H1 (cell line): ENCODE data around the gene GOLGA7B. TPM values are rescaled to one million over a fixed set of nuclear protein-coding genes. Genes with fewer than 3 reads are reported as not detected.

Source experiments
- CTCF ChIA-PET: fragments of 300-600 bp; sonication (Branson Sonifier 250); formaldehyde crosslinking; loops from one replicate; lab custom pipeline; 2021; ENCODE audit not compliant: partially characterized antibody; lab: Charles Lee
- POLR2A ChIA-PET: fragments of 300-600 bp; sonication (Branson Sonifier 250); formaldehyde crosslinking; loops from one replicate; lab custom pipeline; 2021; ENCODE audit warnings: inconsistent platforms; ENCODE audit not compliant: partially characterized antibody; lab: Charles Lee
- DNase-seq, 2 experiments: peaks; one replicate each; pipeline versions ENCODE4 v3.0.0 to v3.0.0-alpha.2; 2010 to 2022; ENCODE audit warnings: low spot score in 2 of 2, low read depth in 1 of 2, mixed read lengths in 1 of 2
- FAIRE-seq: peaks from 2 replicates; lab custom pipeline; 2011; peaks lifted over from hg19 to GRCh38; lab: Jason Lieb, UNC
- H2AFZ ChIP-seq: 2 replicates; pipeline ENCODE4 v1.8.1; 2012; ENCODE audit warnings: low read length, inconsistent platforms
- H2AK5ac ChIP-seq: 2 replicates; pipeline ENCODE4 v1.6.1; 2013; ENCODE audit warnings: low read depth, low read length
- H2BK120ac ChIP-seq: replicated peaks from 2 replicates; pipeline ENCODE3; 2013; ENCODE audit warnings: low read depth, low read length, inconsistent platforms
- H2BK12ac ChIP-seq: 2 replicates; pipeline ENCODE4 v1.6.1; 2013; ENCODE audit warnings: low read depth, low read length
- H2BK15ac ChIP-seq: 2 replicates; pipeline ENCODE4 v1.6.1; 2013; ENCODE audit warnings: low read length
- H2BK20ac ChIP-seq: 2 replicates; pipeline ENCODE4 v1.6.1; 2013; ENCODE audit warnings: low read length
- H2BK5ac ChIP-seq: 2 replicates; pipeline ENCODE4 v1.6.1; 2013; ENCODE audit warnings: low read depth, low read length
- H3K14ac ChIP-seq: 2 replicates; pipeline ENCODE4 v1.6.1; 2013; ENCODE audit warnings: inconsistent platforms; ENCODE audit not compliant: insufficient read length
- H3K18ac ChIP-seq: 2 replicates; pipeline ENCODE4 v1.6.1; 2013; ENCODE audit warnings: low read length; ENCODE audit errors: extremely low read depth
- H3K23ac ChIP-seq: 2 replicates; pipeline ENCODE4 v1.6.1; 2013; ENCODE audit warnings: inconsistent platforms; ENCODE audit not compliant: insufficient read length
- H3K23me2 ChIP-seq: 2 replicates; pipeline ENCODE4 v1.6.1; 2013; ENCODE audit warnings: low read depth, low read length
- H3K27ac ChIP-seq: 2 replicates; pipeline ENCODE4 v1.6.1; 2011; ENCODE audit warnings: low read depth, low read length, inconsistent platforms
- H3K27me3 ChIP-seq, 4 experiments: replicated peaks in 1 of 4; 1 replicate in 1 of 4; 2 replicates in 3 of 4; pipeline versions ENCODE4 v1.6.1 to v1.8.1; 2011 to 2013; ENCODE audit warnings: low read length in 3 of 4, mild to moderate bottlenecking in 3 of 4, inconsistent platforms in 2 of 4, mixed read lengths in 2 of 4, moderate library complexity in 1 of 4; ENCODE audit not compliant: control insufficient read depth in 3 of 4, insufficient read depth in 3 of 4; ENCODE audit errors: extremely low read depth in 1 of 4
- H3K36me3 ChIP-seq, 4 experiments: 2 replicates each; pipeline versions ENCODE4 v1.6.1 to v1.8.1; 2011 to 2013; ENCODE audit warnings: mild to moderate bottlenecking in 4 of 4, low read length in 3 of 4, moderate library complexity in 2 of 4, control low read depth in 1 of 4, inconsistent platforms in 1 of 4; ENCODE audit not compliant: insufficient read depth in 4 of 4, control insufficient read depth in 2 of 4
- H3K4ac ChIP-seq: replicated peaks from 2 replicates; pipeline ENCODE3; 2013; ENCODE audit warnings: low read length, low read depth, mixed read lengths, inconsistent platforms; ENCODE audit not compliant: insufficient read length
- H3K4me1 ChIP-seq, 4 experiments: replicated peaks in 1 of 4; 1 replicate in 1 of 4; 2 replicates in 3 of 4; pipeline versions ENCODE4 v1.6.1 to v1.8.1; 2011 to 2013; ENCODE audit warnings: low read length in 3 of 4, inconsistent platforms in 2 of 4, mixed read lengths in 1 of 4; ENCODE audit not compliant: insufficient read depth in 4 of 4, control insufficient read depth in 3 of 4
- H3K4me2 ChIP-seq, 2 experiments: 2 replicates each; pipeline versions ENCODE4 v1.6.1 to v1.8.1; 2011 to 2013; ENCODE audit warnings: low read depth in 2 of 2, low read length in 2 of 2, control low read depth in 1 of 2, inconsistent platforms in 1 of 2, mild to moderate bottlenecking in 1 of 2; ENCODE audit not compliant: insufficient read depth in 1 of 2
- H3K4me3 ChIP-seq, 4 experiments: fragments of 200-600, 300-600 bp in 1 of 4; sonication (generic), shearing (Covaris generic), sonication (Bioruptor Twin) in 1 of 4; 2 replicates each; pipeline versions ENCODE4 v1.5.1 to v1.8.1; 2011 to 2016; ENCODE audit warnings: low read length in 4 of 4, low read depth in 3 of 4, control low read depth in 2 of 4, inconsistent platforms in 2 of 4, mild to moderate bottlenecking in 2 of 4, mixed read lengths in 1 of 4, moderate library complexity in 1 of 4; ENCODE audit not compliant: insufficient read depth in 2 of 4; ENCODE audit errors: extremely low read depth in 1 of 4
- H3K56ac ChIP-seq: replicated peaks from 2 replicates; pipeline ENCODE3; 2013; ENCODE audit warnings: low read depth, mild to moderate bottlenecking, mixed read lengths, low read length, inconsistent platforms; ENCODE audit not compliant: insufficient read length
- H3K79me1 ChIP-seq: 2 replicates; pipeline ENCODE4 v1.6.1; 2013; ENCODE audit warnings: low read depth, low read length, control low read depth
- H3K79me2 ChIP-seq, 2 experiments: 2 replicates each; pipeline versions ENCODE4 v1.6.1 to v1.8.1; 2012 to 2013; ENCODE audit warnings: low read length in 2 of 2, mild to moderate bottlenecking in 2 of 2, inconsistent platforms in 1 of 2; ENCODE audit not compliant: insufficient read depth in 2 of 2, control insufficient read depth in 1 of 2
- H3K9ac ChIP-seq, 4 experiments: replicated peaks in 1 of 4; 1 replicate in 1 of 4; 2 replicates in 3 of 4; pipeline versions ENCODE4 v1.6.1 to v1.8.1; 2011 to 2013; ENCODE audit warnings: low read depth in 3 of 4, low read length in 3 of 4, control low read depth in 2 of 4, mild to moderate bottlenecking in 2 of 4, moderate library complexity in 2 of 4, inconsistent platforms in 1 of 4; ENCODE audit errors: extremely low read depth in 1 of 4
- H3K9me3 ChIP-seq, 2 experiments: 2 replicates each; pipeline versions ENCODE4 v1.6.1 to v1.8.1; 2012 to 2013; ENCODE audit warnings: mild to moderate bottlenecking in 2 of 2, moderate library complexity in 2 of 2, control low read depth in 1 of 2, inconsistent platforms in 1 of 2, low read depth in 1 of 2, low read length in 1 of 2, mixed read lengths in 1 of 2; ENCODE audit not compliant: insufficient read depth in 2 of 2
- H4K20me1 ChIP-seq, 2 experiments: replicated peaks in 1 of 2; 2 replicates each; pipeline versions ENCODE3 to v1.8.1; 2011 to 2013; ENCODE audit warnings: inconsistent platforms in 2 of 2, low read length in 2 of 2, mild to moderate bottlenecking in 1 of 2; ENCODE audit not compliant: insufficient read depth in 2 of 2, control insufficient read depth in 1 of 2
- H4K5ac ChIP-seq: 2 replicates; pipeline ENCODE4 v1.6.1; 2013; ENCODE audit warnings: low read length, low read depth, mixed read lengths, inconsistent platforms; ENCODE audit not compliant: insufficient read length
- H4K8ac ChIP-seq: 2 replicates; pipeline ENCODE4 v1.8.0; 2013; ENCODE audit warnings: mild to moderate bottlenecking, moderate library complexity, low read length, inconsistent platforms; ENCODE audit not compliant: insufficient read depth; ENCODE audit errors: extremely low read depth
- H4K91ac ChIP-seq: replicated peaks from 2 replicates; pipeline ENCODE3; 2013; ENCODE audit warnings: low read length, mixed read lengths, inconsistent platforms; ENCODE audit not compliant: insufficient read length
- BRCA1 ChIP-seq: IDR thresholded peaks from 2 replicates; pipeline ENCODE4 v1.6.1; 2012; ENCODE audit warnings: low read depth, low read length, improper control_type of control experiment
- CHD2 ChIP-seq: IDR thresholded peaks from 2 replicates; pipeline ENCODE4 v1.6.1; 2012; ENCODE audit warnings: low read length, improper control_type of control experiment
- EGR1 ChIP-seq: IDR thresholded peaks from 2 replicates; pipeline ENCODE4 v1.6.1; 2011; ENCODE audit warnings: low read depth, low read length, borderline replicate concordance
- HDAC6 ChIP-seq: IDR thresholded peaks from one replicate; pipeline ENCODE4 v1.7.1; 2012; ENCODE audit warnings: low read depth, mild to moderate bottlenecking, inconsistent platforms, low read length, moderate library complexity
- NANOG ChIP-seq: IDR thresholded peaks from 2 replicates; pipeline ENCODE4 v1.6.1; 2011; ENCODE audit warnings: low read length, low read depth, mild to moderate bottlenecking, inconsistent platforms; ENCODE audit not compliant: insufficient read depth, poor library complexity, severe bottlenecking
- PHF8 ChIP-seq: fragments of 200-600 bp; sonication (generic); conservative IDR thresholded peaks from 2 replicates; pipeline ENCODE4 v1.7.1; 2012; ENCODE audit warnings: low read depth, mild to moderate bottlenecking, inconsistent platforms, low read length, moderate library complexity
- SIN3A ChIP-seq, 2 experiments: IDR thresholded peaks in 1 of 2; conservative IDR thresholded peaks in 1 of 2; 2 replicates each; pipeline ENCODE4 v1.6.1; 2011 to 2012; ENCODE audit warnings: low read length in 2 of 2, improper control_type of control experiment in 1 of 2, low read depth in 1 of 2, mild to moderate bottlenecking in 1 of 2
- SIX5 ChIP-seq: IDR thresholded peaks from 2 replicates; pipeline ENCODE4 v1.6.1; 2011; ENCODE audit warnings: mild to moderate bottlenecking, low read depth, low read length
- ZNF274 ChIP-seq: IDR thresholded peaks from 2 replicates; pipeline ENCODE4 v1.7.0; 2012; ENCODE audit warnings: low read length, borderline replicate concordance; ENCODE audit errors: extremely low read depth
- WGBS, 2 experiments: shearing (Covaris generic) in 1 of 2; methylation state at CpG; one replicate each; pipeline versions ENCODE4 v1.1.6 to v1.1.7; 2013 to 2015; ENCODE audit warnings: low lambda C conversion rate in 2 of 2, mixed read lengths in 2 of 2, inconsistent platforms in 1 of 2, low coverage in 1 of 2, missing lambda C conversion rate in 1 of 2; ENCODE audit not compliant: insufficient replicate concordance in 2 of 2, insufficient coverage in 1 of 2, insufficient read length in 1 of 2; ENCODE audit errors: extremely low coverage in 1 of 2, missing lambda C conversion rate in 1 of 2; 5-methylcytosine and 5-hydroxymethylcytosine counted together
- polyA plus RNA-seq, 7 experiments: library from polyadenylated mRNA; depleted of rRNA in 3 of 7; stranded (reverse) in 5 of 7; unstranded in 2 of 7; fragments of >200 nt in 5 of 7; fragments of 200-250 nt in 2 of 7; gene quantifications; 1 replicate in 5 of 7; 2 replicates in 1 of 7; 4 replicates in 1 of 7; pipeline versions ENCODE4 v1.2.1 to v1.2.3, GENCODE V29; 2011 to 2013; ENCODE audit warnings: missing spikeins in 2 of 7, mixed read lengths in 2 of 7
- total RNA-seq: library from RNA; stranded (reverse); fragmentation: NEBNext Ultra II Directional; extraction: Animal tissue kit (Norgen Biotek cat#: 25700); gene quantifications from 2 replicates; pipeline ENCODE4 v1.2.1, GENCODE V29; 2021

GOLGA7B gene
- total and polyA plus RNA-seq, 2 of the 8 experiments (the other 6 are each of a cell fraction or from before 2014, with no cell fraction given), result 0.04 to 0.14 TPM

- no peak overlapping the region for H3K23ac ChIP-seq
- no peak overlapping the region for H2BK20ac ChIP-seq
- H4K91ac ChIP-seq, result no peak overlapping the region
- no peak overlapping the region for H3K56ac ChIP-seq
- WGBS, 2 experiments, result 85% methylated on average over 3 of the region's 3 CpGs; no CpG with 5 or more reads in 1 of the 2 experiments
- peaks cover 0 to 4% (median under 1%) of the 10 kb centered on the region in 4 experiments; a peak in 6 of 7 replicates for H3K4me1 ChIP-seq
- no peak overlapping the region for H2BK15ac ChIP-seq
- peaks cover 0 to 3% of the 10 kb centered on the region in 2 experiments for H4K20me1 ChIP-seq
- H2BK120ac ChIP-seq, result no peak overlapping the region
- no peak overlapping the region for H2AK5ac ChIP-seq
- H3K36me3 ChIP-seq, result no peaks in the 10 kb centered on the region
- H4K5ac ChIP-seq, result no peak overlapping the region
- H3K9ac ChIP-seq, result no peak overlapping the region
- no peak overlapping the region for H4K8ac ChIP-seq
- H3K23me2 ChIP-seq, result peaks cover 1% of the 10 kb centered on the region; the same call in 1 of the 2 replicates
- H3K79me2 ChIP-seq, result no peaks in the 10 kb centered on the region
- H2AFZ ChIP-seq, result no peak overlapping the region
- no peak for TF ChIP-seq ZNF274
- no peak for TF ChIP-seq NANOG
- TF ChIP-seq CHD2, result no peak
- no peak for TF ChIP-seq SIN3A (conservative IDR thresholded peaks at IDR 0.05 in 1 of 2, IDR thresholded peaks at IDR 0.05 in 1 of 2; ENCODE audit: low read depth in 1 of 2, low read length in 2 of 2)
- TF ChIP-seq BRCA1, result no peak
- no peak for TF ChIP-seq HDAC6
- TF ChIP-seq EGR1, result no peak
- TF ChIP-seq PHF8, result no peak
- no peak for TF ChIP-seq SIX5
- TF ChIP-seq, all 59 proteins: peak for 0
- no peak for FAIRE-seq
- no peak overlapping the region for H3K4me3 ChIP-seq
- no peak overlapping the region for H3K14ac ChIP-seq
- no peaks in the 10 kb centered on the region for H3K9me3 ChIP-seq
- H3K27me3 ChIP-seq, result peaks cover 0 to 25% (median 14%) of the 10 kb centered on the region in 4 experiments; a peak in 6 of 7 replicates
- ChIA-PET CTCF (no interaction called here), POLR2A (interaction anchor here (1.2 to 1.3 kb wide), 2 partner anchors 11 to 115 kb away, joined by 3 read pairs; partner anchors contain the start of gene ZFYVE27)
- DNase-seq, result no peak
- no peak overlapping the region for H2BK12ac ChIP-seq
- no peak overlapping the region for H3K27ac ChIP-seq
- no peak overlapping the region for H3K4me2 ChIP-seq
- H3K18ac ChIP-seq, result no peak overlapping the region
- no peak overlapping the region for H2BK5ac ChIP-seq
- H3K79me1 ChIP-seq, result no peaks in the 10 kb centered on the region
- H3K4ac ChIP-seq, result no peak overlapping the region
Observed at GRCh38 chr10:97852277-97852676, 2.6 kb downstream of the GOLGA7B start.
